GM23248 (cell line): ENCODE data around the gene DPM3. TPM values are rescaled to one million over a fixed set of nuclear protein-coding genes. Genes with fewer than 3 reads are reported as not detected.

Experiments
- DNase-seq: peaks from one replicate; pipeline ENCODE4 v3.0.0-alpha.2; 2015
- H2AFZ ChIP-seq: fragments of 200-600 bp; sonication (generic); 2 replicates; pipeline ENCODE4 v1.6.1; 2016; ENCODE audit warnings: antibody characterized with exemption
- H3F3A ChIP-seq: fragments of 200-600 bp; sonication (generic); 2 replicates; pipeline ENCODE4 v1.6.1; 2016; ENCODE audit warnings: mild to moderate bottlenecking, antibody characterized with exemption, mixed run types; ENCODE audit not compliant: insufficient read depth
- H3K27ac ChIP-seq: fragments of 200-600 bp; sonication (generic); 2 replicates; pipeline ENCODE4 v1.5.1; 2016; ENCODE audit warnings: mild to moderate bottlenecking
- H3K27me3 ChIP-seq: fragments of 200-600 bp; sonication (generic); replicated peaks from 2 replicates; pipeline ENCODE4 v1.6.1; 2016; ENCODE audit warnings: mild to moderate bottlenecking; ENCODE audit not compliant: insufficient read depth
- H3K36me3 ChIP-seq: fragments of 200-600 bp; sonication (generic); 2 replicates; pipeline ENCODE4 v1.6.1; 2016; ENCODE audit warnings: low read depth, mild to moderate bottlenecking
- H3K4me1 ChIP-seq: fragments of 200-600 bp; sonication (generic); 2 replicates; pipeline ENCODE4 v1.6.1; 2016; ENCODE audit warnings: mild to moderate bottlenecking; ENCODE audit not compliant: insufficient read depth
- H3K4me2 ChIP-seq: fragments of 200-600 bp; sonication (generic); one replicate; pipeline ENCODE4 v1.6.1; 2016; ENCODE audit warnings: mild to moderate bottlenecking; ENCODE audit not compliant: unreplicated experiment
- H3K4me3 ChIP-seq: fragments of 200-600 bp; sonication (generic); 2 replicates; pipeline ENCODE4 v1.5.1; 2016; ENCODE audit warnings: mild to moderate bottlenecking
- H3K79me2 ChIP-seq: fragments of 200-600 bp; sonication (generic); 2 replicates; pipeline ENCODE4 v1.6.1; 2016; ENCODE audit warnings: mild to moderate bottlenecking; ENCODE audit not compliant: insufficient read depth
- H3K9ac ChIP-seq: fragments of 200-600 bp; sonication (generic); 2 replicates; pipeline ENCODE4 v1.6.1; 2016; ENCODE audit warnings: mild to moderate bottlenecking
- H3K9me2 ChIP-seq: fragments of 200-600 bp; sonication (generic); 2 replicates; pipeline ENCODE4 v1.6.1; 2016; ENCODE audit warnings: mixed run types, mild to moderate bottlenecking, moderate library complexity; ENCODE audit not compliant: insufficient read depth
- H3K9me3 ChIP-seq: fragments of 200-600 bp; sonication (generic); one replicate; pipeline ENCODE4 v1.6.1; 2017; ENCODE audit warnings: low read depth
- H4K20me1 ChIP-seq: fragments of 200-600 bp; sonication (generic); 2 replicates; pipeline ENCODE4 v1.6.0; 2016; ENCODE audit not compliant: insufficient read depth
- EZH2 ChIP-seq: fragments of 200-600 bp; sonication (generic); IDR thresholded peaks from 2 replicates; pipeline ENCODE4 v1.6.1; 2018; ENCODE audit warnings: antibody characterized with exemption, mild to moderate bottlenecking; ENCODE audit not compliant: insufficient read depth, poor library complexity, severe bottlenecking
- EZH2phosphoT487 ChIP-seq: fragments of 200-600 bp; sonication (generic); IDR thresholded peaks from 2 replicates; pipeline ENCODE4 v1.6.1; 2018; ENCODE audit warnings: antibody characterized with exemption, moderate library complexity, mild to moderate bottlenecking, low read depth; ENCODE audit not compliant: insufficient read depth
- whole genome bisulfite sequencing, 2 experiments: methylation state at CpG; one replicate each; pipeline ENCODE4 v1.1.6; 2015 to 2017; ENCODE audit warnings: low lambda C conversion rate in 2 of 2, low coverage in 1 of 2; ENCODE audit errors: missing lambda C conversion rate in 2 of 2; 5-methylcytosine and 5-hydroxymethylcytosine counted together
- in situ Hi-C: fragments of 300-500 bp; cut with MboI; formaldehyde crosslinking; loops from 2 replicates; pipeline ENCODE4 v1.15.0; 2020
- polyA plus RNA-seq: library from polyadenylated mRNA; unstranded; fragments of >200 nt; fragmentation: Nextera tagmentation; extraction: Ambion mirVana; gene quantifications from 2 replicates; pipeline ENCODE4 v1.2.1, GENCODE V29; 2016
- total RNA-seq: library from RNA; depleted of rRNA; stranded (reverse); fragments of >200 nt; shearing (Covaris generic); gene quantifications from 2 replicates; pipeline ENCODE4 v1.2.3, GENCODE V29; 2014

DPM3 gene
- total and polyA plus RNA-seq, 2 experiments from 2014 or later: 50.7 to 75.3 TPM

- TF ChIP-seq EZH2 (peak; percentile 71), EZH2phosphoT487 (0 out of 2 replicates have a peak, but pooled peaks have one; percentile 31)
- no peaks in the 10 kb centered on the region for H3F3A ChIP-seq
- in situ Hi-C loops: no loop called here
- no peaks in the 10 kb centered on the region for H3K36me3 ChIP-seq
- H3K9me3 ChIP-seq: no peaks in the 10 kb centered on the region
- peak within 1 kb of the TSS; percentile 61 for H2AFZ ChIP-seq
- H3K4me1 ChIP-seq: 0 out of 2 replicates have a peak, but pooled peaks cover 10% of the 10 kb centered on the region
- H3K4me3 ChIP-seq: peak within 1 kb of the TSS; percentile 62
- no peaks in the 10 kb centered on the region for H3K9me2 ChIP-seq
- no peak within 1 kb of the TSS for H3K27ac ChIP-seq
- DNase-seq: peak; percentile 65
- WGBS, 2 experiments: 2 to 3% methylated on average over 29 to 71 of the region's 76 CpGs
- peak within 1 kb of the TSS; percentile 23 for H3K9ac ChIP-seq
- H4K20me1 ChIP-seq: no peaks in the 10 kb centered on the region
- peak within 1 kb of the TSS; percentile 85 for H3K4me2 ChIP-seq
- H3K79me2 ChIP-seq: no peaks in the 10 kb centered on the region
- peaks cover 54% of the 10 kb centered on the region for H3K27me3 ChIP-seq
These were observed 13.0 kb downstream of the DPM3 start, which contains the start of gene EFNA1 for GRCh38 chr1:155127105-155127966. Gene EFNA1 (plus strand): TSS chr1:155127876. CDS start chr1:155127978, 102 bp downstream.

GRCh38 chr1:155126556-155127104, 13.7 kb downstream of the DPM3 start:
- TF ChIP-seq EZH2phosphoT487 (0 out of 2 replicates have a peak, but pooled peaks have one; percentile 19), EZH2 (no peak)
- no peaks in the 10 kb centered on the region for H4K20me1 ChIP-seq
- no peak overlapping the region for H3K27ac ChIP-seq
- H3K9ac ChIP-seq: peak overlapping the region; percentile 23; the same call in 1 of the 2 replicates
- H3K79me2 ChIP-seq: no peaks in the 10 kb centered on the region
- peak overlapping the region; percentile 62 for H3K4me3 ChIP-seq
- H3F3A ChIP-seq: no peaks in the 10 kb centered on the region
- peak overlapping the region; percentile 61; the same call in 1 of the 2 replicates for H2AFZ ChIP-seq
- no peaks in the 10 kb centered on the region for H3K36me3 ChIP-seq
- peaks cover 61% of the 10 kb centered on the region for H3K27me3 ChIP-seq
- in situ Hi-C loops: no loop called here
- H3K4me1 ChIP-seq: 0 out of 2 replicates have a peak, but pooled peaks cover 10% of the 10 kb centered on the region
- H3K4me2 ChIP-seq: peak overlapping the region; percentile 85
- H3K9me3 ChIP-seq: no peaks in the 10 kb centered on the region
- no peaks in the 10 kb centered on the region for H3K9me2 ChIP-seq
- DNase-seq: peak; percentile 68
- 1 to 3% methylated on average over 27 to 31 of the region's 32 CpGs for WGBS, 2 experiments

- peak overlapping the region; percentile 62; the same call in 1 of the 2 replicates for H3K4me3 ChIP-seq
- DNase-seq: peak; percentile 46
These were observed 14.3 kb downstream of the DPM3 start for GRCh38 chr1:155125946-155126555.

GRCh38 chr1:155125511-155125945, 14.8 kb downstream of the DPM3 start:
- Histone ChIP-seq H3K9me3 (no peaks in the 10 kb centered on the region), H3K4me3 (no peak overlapping the region), H3K27ac (no peak overlapping the region), H3K4me1 (0 out of 2 replicates have a peak, but pooled peaks cover 10% of the 10 kb centered on the region), H3K4me2 (no peak overlapping the region), H4K20me1 (no peaks in the 10 kb centered on the region), H3K9me2 (no peaks in the 10 kb centered on the region), H3K36me3 (no peaks in the 10 kb centered on the region), H3F3A (no peaks in the 10 kb centered on the region), H3K79me2 (no peaks in the 10 kb centered on the region), H3K27me3 (peaks cover 70% of the 10 kb centered on the region), H2AFZ (no peak overlapping the region), H3K9ac (no peak overlapping the region)
- WGBS, 2 experiments: 68% methylated on average over 11 of the region's 11 CpGs
- DNase-seq: no peak
- in situ Hi-C loops: no loop called here
- no peak for TF ChIP-seq EZH2
- no peak for TF ChIP-seq EZH2phosphoT487

More at GRCh38 chr1:155125946-155126555, 14.3 kb downstream of the DPM3 start:
- H3K9ac ChIP-seq: no peak overlapping the region
- no peak overlapping the region for H3K4me2 ChIP-seq
- no peaks in the 10 kb centered on the region for H3K36me3 ChIP-seq
- TF ChIP-seq EZH2phosphoT487 (no peak), EZH2 (no peak)
- H3K79me2 ChIP-seq: no peaks in the 10 kb centered on the region
- H3F3A ChIP-seq: no peaks in the 10 kb centered on the region
- 13% methylated on average over 44 to 47 of the region's 53 CpGs for WGBS, 2 experiments
- H3K4me1 ChIP-seq: 0 out of 2 replicates have a peak, but pooled peaks cover 10% of the 10 kb centered on the region
- in situ Hi-C loops: no loop called here
- no peak overlapping the region for H2AFZ ChIP-seq
- no peaks in the 10 kb centered on the region for H3K9me3 ChIP-seq
- no peak overlapping the region for H3K27ac ChIP-seq
- H4K20me1 ChIP-seq: no peaks in the 10 kb centered on the region
- H3K9me2 ChIP-seq: no peaks in the 10 kb centered on the region
- peaks cover 66% of the 10 kb centered on the region for H3K27me3 ChIP-seq
